Subcutaneous adipose tissue (tissue), 4 donors: ENCODE measurements around the gene PPP2R5C. TPM values are rescaled to one million over a fixed set of nuclear protein-coding genes. Genes with fewer than 3 reads are reported as not detected.

Experiments used
- CTCF ChIP-seq: fragments of 450-650 bp; IDR thresholded peaks from one replicate; pipeline ENCODE4 v1.5.1; 2016; ENCODE audit warnings: low read depth, mild to moderate bottlenecking, control low read depth, antibody characterized with exemption, moderate library complexity
- total RNA-seq, 4 donors: library from RNA; depleted of rRNA; stranded (reverse); fragments of >200 nt; gene quantifications; one replicate each; pipeline ENCODE4 v1.1.0, GENCODE V29; 2016

Gene PPP2R5C
- total RNA-seq, 4 donors from 2014 or later = 98.9 to 127 (median 102) TPM

DNA sequence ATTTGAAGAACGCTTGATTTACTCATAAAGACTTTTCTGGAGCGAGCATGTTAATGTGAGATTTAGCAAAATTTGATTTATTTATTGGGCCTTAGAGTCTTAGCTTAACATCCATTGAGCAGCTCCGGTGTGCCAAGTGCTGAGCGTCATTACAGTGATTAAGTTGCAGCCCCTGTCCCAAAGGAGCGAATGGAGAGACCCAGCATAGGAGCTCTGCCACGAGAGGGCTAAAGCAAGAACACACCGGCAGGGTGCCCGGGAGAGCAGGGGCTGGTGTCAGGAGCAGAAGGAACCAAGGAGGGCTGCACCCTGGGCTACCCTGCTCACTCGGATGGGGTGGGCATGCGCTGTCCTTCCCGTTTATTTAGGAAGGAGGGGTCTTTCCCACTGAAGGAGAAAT lies 50.6 kb downstream of the PPP2R5C start:
- TF ChIP-seq CTCF = no peak

- no peak for TF ChIP-seq CTCF
These were observed 51.8 kb downstream of the PPP2R5C start for GRCh38 chr14:101813171-101813759.

GRCh38 chr14:101813833-101814232 lies 52.3 kb downstream of the PPP2R5C start:
- no peak for TF ChIP-seq CTCF

DNA sequence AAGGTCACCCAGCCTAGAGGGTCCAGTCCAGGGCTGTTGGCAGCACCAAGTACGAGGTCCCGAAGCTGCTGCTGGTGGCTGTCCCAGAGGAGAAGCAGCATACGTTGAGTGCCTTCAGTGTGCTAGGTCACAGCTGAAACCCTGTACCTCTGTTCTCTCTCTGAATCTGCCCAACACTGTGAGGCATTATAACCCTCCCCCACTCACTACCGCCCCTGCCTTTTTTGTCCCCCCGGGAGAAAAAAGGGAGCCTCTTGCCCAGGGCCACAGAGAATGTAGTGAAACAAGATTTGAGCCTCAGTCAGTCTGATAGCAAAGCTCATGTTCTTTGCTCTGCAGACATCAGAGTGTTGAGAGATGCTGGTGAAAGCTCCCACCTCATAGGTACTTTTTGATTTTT lies 53.4 kb downstream of the PPP2R5C start:
- TF ChIP-seq CTCF = no peak

GRCh38 chr14:101815994-101816393 lies 54.5 kb downstream of the PPP2R5C start:
- no peak for TF ChIP-seq CTCF

- TF ChIP-seq CTCF = no peak
These were observed 56.0 kb downstream of the PPP2R5C start for GRCh38 chr14:101817501-101818001.

DNA sequence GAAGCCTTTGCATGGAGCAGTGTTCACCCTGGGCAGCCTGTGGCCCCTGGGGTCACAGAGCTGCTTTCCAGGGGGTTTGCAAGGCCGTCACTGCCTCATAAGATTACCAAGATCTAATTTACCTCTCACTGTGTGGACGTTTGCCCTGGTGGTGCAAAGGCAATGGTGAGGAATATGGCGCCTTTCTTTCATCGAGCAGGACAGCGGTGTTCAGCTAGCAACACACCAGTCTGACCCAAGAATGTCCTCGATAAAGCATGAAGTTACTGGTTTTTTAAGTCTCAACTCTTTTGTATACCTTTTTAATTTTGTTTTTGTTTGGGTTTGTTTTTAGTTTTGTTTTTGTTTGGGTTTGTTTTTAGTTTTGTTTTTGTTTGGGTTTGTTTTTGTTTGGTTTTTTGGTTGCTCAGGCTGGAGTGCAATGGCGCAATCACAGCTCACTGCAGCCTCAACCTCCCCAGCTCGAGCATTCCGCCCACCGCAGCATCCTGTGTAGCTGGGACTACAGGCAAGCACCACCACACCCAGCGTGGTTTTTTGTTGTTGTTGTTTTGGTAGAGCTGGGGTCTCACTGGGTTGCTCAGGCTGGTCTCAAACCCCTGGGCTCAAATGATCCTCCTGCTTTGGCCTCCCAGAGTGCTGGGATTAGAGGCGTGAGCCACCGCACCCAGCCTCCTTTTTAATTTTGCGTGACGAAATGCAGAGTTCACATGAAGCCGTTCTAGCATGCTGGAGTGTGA lies 57.9 kb downstream of the PPP2R5C start:
- TF ChIP-seq CTCF = no peak
